Aorta (tissue), 5 donors: ENCODE results near the gene UNC79. TPM values are rescaled to one million over a fixed set of nuclear protein-coding genes. Genes with fewer than 3 reads are reported as not detected.

Experiments used
- ATAC-seq: fragments of 200-7000 bp; cut with Tn5 transposase; one replicate; pipeline ENCODE4 v1.9.1; 2022; ENCODE audit warnings: moderate library complexity; ENCODE audit not compliant: low FRiP score
- DNase-seq, 2 donors: peaks; one replicate each; pipeline ENCODE4 v3.0.0-alpha.2; 2020
- H3K27ac ChIP-seq, 2 donors: one replicate each; pipeline ENCODE4 v1.5.1; 2013; ENCODE audit warnings: low read length in 2 of 2, mild to moderate bottlenecking in 2 of 2, moderate library complexity in 2 of 2, control low read depth in 1 of 2, inconsistent platforms in 1 of 2, low read depth in 1 of 2
- H3K27me3 ChIP-seq, 2 donors: one replicate each; pipeline ENCODE4 v1.6.1; 2013; ENCODE audit warnings: control low read depth in 1 of 2, low read length in 1 of 2, mild to moderate bottlenecking in 1 of 2, moderate library complexity in 1 of 2; ENCODE audit not compliant: insufficient read depth in 2 of 2, control insufficient read depth in 1 of 2
- H3K36me3 ChIP-seq, 2 donors: one replicate each; pipeline ENCODE4 v1.6.1; 2013; ENCODE audit warnings: control low read depth in 1 of 2, low read length in 1 of 2, mild to moderate bottlenecking in 1 of 2; ENCODE audit not compliant: insufficient read depth in 2 of 2, control insufficient read depth in 1 of 2
- H3K4me1 ChIP-seq, 2 donors: one replicate each; pipeline ENCODE4 v1.6.1; 2013; ENCODE audit warnings: low read length in 2 of 2, control low read depth in 1 of 2, mild to moderate bottlenecking in 1 of 2, moderate library complexity in 1 of 2; ENCODE audit not compliant: insufficient read depth in 2 of 2, control insufficient read depth in 1 of 2
- H3K4me3 ChIP-seq, 2 donors: one replicate each; pipeline ENCODE4 v1.5.1; 2013; ENCODE audit warnings: low read length in 2 of 2, control low read depth in 1 of 2, mild to moderate bottlenecking in 1 of 2
- H3K9me3 ChIP-seq: one replicate; pipeline ENCODE4 v1.6.1; 2013; ENCODE audit warnings: mild to moderate bottlenecking, low read length; ENCODE audit not compliant: control insufficient read depth
- WGBS, 2 donors: extraction: QIAGEN DNeasy Blood & Tissue Kit; methylation state at CpG; one replicate each; pipeline ENCODE4 v1.1.7; 2013; 5-methylcytosine and 5-hydroxymethylcytosine counted together
- intact Hi-C, 2 donors: fragments of 100-400 bp; cut with DNase I; formaldehyde crosslinking; loops; one replicate each; pipeline versions ENCODE4 v1.14.2 to v1.15.0; 2022
- polyA plus RNA-seq, 2 donors: library from polyadenylated mRNA; stranded (reverse); fragments of 200-250 nt; gene quantifications; one replicate each; pipeline ENCODE4 v1.2.3, GENCODE V29; 2013
- total RNA-seq, 2 donors: library from RNA; stranded (reverse); fragmentation: NEBNext Ultra II Directional; extraction: Animal tissue kit (Norgen Biotek cat#: 25700); gene quantifications; one replicate each; pipeline ENCODE4 v1.2.1, GENCODE V29; 2021
- donor health status: healthy with polysubstance abuse.
- donor health status: Bipolar disorder and iron deficiency.
- donor health status: DM: no; HTN: no; CAD: no.
- donor health status: DM: no; HTN: no; CAD: no.
- donor health status: DM: yes; HTN: yes; CAD: no.

The UNC79 gene
- total and polyA plus RNA-seq, 4 donors = 0.05 to 0.21 (median 0.16) TPM; not detected in 1

GRCh38 chr14:93716002-93716745, 285.4 kb downstream of the UNC79 start:
- H3K27ac ChIP-seq = no peak overlapping the region
- no peaks in the 10 kb centered on the region for H3K9me3 ChIP-seq
- no peak overlapping the region for H3K4me3 ChIP-seq
- DNase-seq = no peak
- ATAC-seq = no peak
- 91 to 93% methylated on average over 8 of the region's 8 CpGs for WGBS, 2 donors
- no peaks in the 10 kb centered on the region for H3K4me1 ChIP-seq
- no peaks in the 10 kb centered on the region for H3K36me3 ChIP-seq
- intact Hi-C loops = no loop called here
- H3K27me3 ChIP-seq = no peaks in the 10 kb centered on the region

- Histone ChIP-seq H3K36me3 (no peaks in the 10 kb centered on the region), H3K27me3 (no peaks in the 10 kb centered on the region), H3K4me1 (no peaks in the 10 kb centered on the region), H3K4me3 (no peak overlapping the region), H3K9me3 (no peaks in the 10 kb centered on the region), H3K27ac (no peak overlapping the region)
- ATAC-seq = no peak
- intact Hi-C loops = no loop called here
- peak in 1 of 2 donors; percentile 67 for DNase-seq
- WGBS, 2 donors = 92 to 94% methylated on average over 14 of the region's 14 CpGs
These were observed 286.3 kb downstream of the UNC79 start for GRCh38 chr14:93716746-93717667.

- ATAC-seq (no peak), DNase-seq (no peak)
- no peak overlapping the region for H3K4me3 ChIP-seq
- H3K4me1 ChIP-seq = no peaks in the 10 kb centered on the region
- no peaks in the 10 kb centered on the region for H3K36me3 ChIP-seq
- no peaks in the 10 kb centered on the region for H3K9me3 ChIP-seq
- H3K27ac ChIP-seq = no peak overlapping the region
- intact Hi-C loops = no loop called here
- H3K27me3 ChIP-seq = no peaks in the 10 kb centered on the region
- 88 to 90% methylated on average over 13 of the region's 13 CpGs for WGBS, 2 donors
These were observed 287.1 kb downstream of the UNC79 start for GRCh38 chr14:93717668-93718320.

GRCh38 chr14:93719256-93719655, 288.5 kb downstream of the UNC79 start:
- Histone ChIP-seq H3K4me3 (no peak overlapping the region), H3K27ac (no peak overlapping the region), H3K36me3 (no peaks in the 10 kb centered on the region), H3K27me3 (no peaks in the 10 kb centered on the region), H3K4me1 (no peaks in the 10 kb centered on the region), H3K9me3 (no peaks in the 10 kb centered on the region)
- WGBS, 2 donors = 94 to 100% methylated on average over 3 of the region's 3 CpGs
- intact Hi-C loops = no loop called here
- ATAC-seq (no peak), DNase-seq (no peak)

GRCh38 chr14:93720076-93720815, 289.5 kb downstream of the UNC79 start:
- no peak overlapping the region for H3K4me3 ChIP-seq
- ATAC-seq (no peak), DNase-seq (no peak)
- no peaks in the 10 kb centered on the region for H3K9me3 ChIP-seq
- H3K27ac ChIP-seq = no peak overlapping the region
- H3K27me3 ChIP-seq = no peaks in the 10 kb centered on the region
- 83 to 86% methylated on average over 12 of the region's 12 CpGs for WGBS, 2 donors
- intact Hi-C loops = no loop called here
- H3K4me1 ChIP-seq = no peaks in the 10 kb centered on the region
- no peaks in the 10 kb centered on the region for H3K36me3 ChIP-seq

- ATAC-seq (no peak), DNase-seq (no peak)
- no peaks in the 10 kb centered on the region for H3K27me3 ChIP-seq
- no peak overlapping the region for H3K27ac ChIP-seq
- no peaks in the 10 kb centered on the region for H3K9me3 ChIP-seq
- H3K4me3 ChIP-seq = no peak overlapping the region
- H3K36me3 ChIP-seq = no peaks in the 10 kb centered on the region
- intact Hi-C loops = no loop called here
- 91 to 93% methylated on average over 13 of the region's 13 CpGs for WGBS, 2 donors
- no peaks in the 10 kb centered on the region for H3K4me1 ChIP-seq
These were observed 290.3 kb downstream of the UNC79 start for GRCh38 chr14:93720981-93721483.

GRCh38 chr14:93723001-93723400, 292.3 kb downstream of the UNC79 start:
- H3K4me1 ChIP-seq = no peaks in the 10 kb centered on the region
- no peak overlapping the region for H3K27ac ChIP-seq
- no peaks in the 10 kb centered on the region for H3K27me3 ChIP-seq
- peak in 1 of 2 donors; percentile 15 for DNase-seq
- ATAC-seq = no peak
- intact Hi-C loops = no loop called here
- no peak overlapping the region for H3K4me3 ChIP-seq
- H3K36me3 ChIP-seq = no peaks in the 10 kb centered on the region
- no peaks in the 10 kb centered on the region for H3K9me3 ChIP-seq
- 85 to 86% methylated on average over 4 of the region's 4 CpGs for WGBS, 2 donors

GRCh38 chr14:93725002-93725582, 294.4 kb downstream of the UNC79 start:
- Histone ChIP-seq H3K27ac (no peak overlapping the region), H3K4me3 (no peak overlapping the region), H3K27me3 (no peaks in the 10 kb centered on the region), H3K4me1 (no peaks in the 10 kb centered on the region), H3K36me3 (no peaks in the 10 kb centered on the region), H3K9me3 (no peaks in the 10 kb centered on the region)
- ATAC-seq (no peak), DNase-seq (peak; percentile 20 to 65)
- WGBS, 2 donors = 84 to 85% methylated on average over 20 to 21 of the region's 21 CpGs
- intact Hi-C loops = no loop called here
